H1 (cell line): ENCODE data around the gene RPP25L. TPM values are rescaled to one million over a fixed set of nuclear protein-coding genes. Genes with fewer than 3 reads are reported as not detected.

ENCODE experiments used
- CTCF ChIA-PET: fragments of 300-600 bp; sonication (Branson Sonifier 250); formaldehyde crosslinking; loops from one replicate; lab custom pipeline; 2021; ENCODE audit not compliant: partially characterized antibody; lab: Charles Lee
- POLR2A ChIA-PET: fragments of 300-600 bp; sonication (Branson Sonifier 250); formaldehyde crosslinking; loops from one replicate; lab custom pipeline; 2021; ENCODE audit warnings: inconsistent platforms; ENCODE audit not compliant: partially characterized antibody; lab: Charles Lee
- DNase-seq, 2 experiments: peaks; one replicate each; pipeline versions ENCODE4 v3.0.0 to v3.0.0-alpha.2; 2010 to 2022; ENCODE audit warnings: low spot score in 2 of 2, low read depth in 1 of 2, mixed read lengths in 1 of 2
- FAIRE-seq: peaks from 2 replicates; lab custom pipeline; 2011; peaks lifted over from hg19 to GRCh38; lab: Jason Lieb, UNC
- H2AFZ ChIP-seq: 2 replicates; pipeline ENCODE4 v1.8.1; 2012; ENCODE audit warnings: low read length, inconsistent platforms
- H2AK5ac ChIP-seq: 2 replicates; pipeline ENCODE4 v1.6.1; 2013; ENCODE audit warnings: low read depth, low read length
- H2BK120ac ChIP-seq: replicated peaks from 2 replicates; pipeline ENCODE3; 2013; ENCODE audit warnings: low read depth, low read length, inconsistent platforms
- H2BK12ac ChIP-seq: 2 replicates; pipeline ENCODE4 v1.6.1; 2013; ENCODE audit warnings: low read depth, low read length
- H2BK15ac ChIP-seq: 2 replicates; pipeline ENCODE4 v1.6.1; 2013; ENCODE audit warnings: low read length
- H2BK20ac ChIP-seq: 2 replicates; pipeline ENCODE4 v1.6.1; 2013; ENCODE audit warnings: low read length
- H2BK5ac ChIP-seq: 2 replicates; pipeline ENCODE4 v1.6.1; 2013; ENCODE audit warnings: low read depth, low read length
- H3K14ac ChIP-seq: 2 replicates; pipeline ENCODE4 v1.6.1; 2013; ENCODE audit warnings: inconsistent platforms; ENCODE audit not compliant: insufficient read length
- H3K18ac ChIP-seq: 2 replicates; pipeline ENCODE4 v1.6.1; 2013; ENCODE audit warnings: low read length; ENCODE audit errors: extremely low read depth
- H3K23ac ChIP-seq: 2 replicates; pipeline ENCODE4 v1.6.1; 2013; ENCODE audit warnings: inconsistent platforms; ENCODE audit not compliant: insufficient read length
- H3K23me2 ChIP-seq: 2 replicates; pipeline ENCODE4 v1.6.1; 2013; ENCODE audit warnings: low read depth, low read length
- H3K27ac ChIP-seq: 2 replicates; pipeline ENCODE4 v1.6.1; 2011; ENCODE audit warnings: low read depth, low read length, inconsistent platforms
- H3K27me3 ChIP-seq, 4 experiments: replicated peaks in 1 of 4; 1 replicate in 1 of 4; 2 replicates in 3 of 4; pipeline versions ENCODE4 v1.6.1 to v1.8.1; 2011 to 2013; ENCODE audit warnings: low read length in 3 of 4, mild to moderate bottlenecking in 3 of 4, inconsistent platforms in 2 of 4, mixed read lengths in 2 of 4, moderate library complexity in 1 of 4; ENCODE audit not compliant: control insufficient read depth in 3 of 4, insufficient read depth in 3 of 4; ENCODE audit errors: extremely low read depth in 1 of 4
- H3K36me3 ChIP-seq, 4 experiments: 2 replicates each; pipeline versions ENCODE4 v1.6.1 to v1.8.1; 2011 to 2013; ENCODE audit warnings: mild to moderate bottlenecking in 4 of 4, low read length in 3 of 4, moderate library complexity in 2 of 4, control low read depth in 1 of 4, inconsistent platforms in 1 of 4; ENCODE audit not compliant: insufficient read depth in 4 of 4, control insufficient read depth in 2 of 4
- H3K4ac ChIP-seq: replicated peaks from 2 replicates; pipeline ENCODE3; 2013; ENCODE audit warnings: low read length, low read depth, mixed read lengths, inconsistent platforms; ENCODE audit not compliant: insufficient read length
- H3K4me1 ChIP-seq, 4 experiments: replicated peaks in 1 of 4; 1 replicate in 1 of 4; 2 replicates in 3 of 4; pipeline versions ENCODE4 v1.6.1 to v1.8.1; 2011 to 2013; ENCODE audit warnings: low read length in 3 of 4, inconsistent platforms in 2 of 4, mixed read lengths in 1 of 4; ENCODE audit not compliant: insufficient read depth in 4 of 4, control insufficient read depth in 3 of 4
- H3K4me2 ChIP-seq, 2 experiments: 2 replicates each; pipeline versions ENCODE4 v1.6.1 to v1.8.1; 2011 to 2013; ENCODE audit warnings: low read depth in 2 of 2, low read length in 2 of 2, control low read depth in 1 of 2, inconsistent platforms in 1 of 2, mild to moderate bottlenecking in 1 of 2; ENCODE audit not compliant: insufficient read depth in 1 of 2
- H3K4me3 ChIP-seq, 4 experiments: fragments of 200-600, 300-600 bp in 1 of 4; sonication (generic), shearing (Covaris generic), sonication (Bioruptor Twin) in 1 of 4; 2 replicates each; pipeline versions ENCODE4 v1.5.1 to v1.8.1; 2011 to 2016; ENCODE audit warnings: low read length in 4 of 4, low read depth in 3 of 4, control low read depth in 2 of 4, inconsistent platforms in 2 of 4, mild to moderate bottlenecking in 2 of 4, mixed read lengths in 1 of 4, moderate library complexity in 1 of 4; ENCODE audit not compliant: insufficient read depth in 2 of 4; ENCODE audit errors: extremely low read depth in 1 of 4
- H3K56ac ChIP-seq: replicated peaks from 2 replicates; pipeline ENCODE3; 2013; ENCODE audit warnings: low read depth, mild to moderate bottlenecking, mixed read lengths, low read length, inconsistent platforms; ENCODE audit not compliant: insufficient read length
- H3K79me1 ChIP-seq: 2 replicates; pipeline ENCODE4 v1.6.1; 2013; ENCODE audit warnings: low read depth, low read length, control low read depth
- H3K79me2 ChIP-seq, 2 experiments: 2 replicates each; pipeline versions ENCODE4 v1.6.1 to v1.8.1; 2012 to 2013; ENCODE audit warnings: low read length in 2 of 2, mild to moderate bottlenecking in 2 of 2, inconsistent platforms in 1 of 2; ENCODE audit not compliant: insufficient read depth in 2 of 2, control insufficient read depth in 1 of 2
- H3K9ac ChIP-seq, 4 experiments: replicated peaks in 1 of 4; 1 replicate in 1 of 4; 2 replicates in 3 of 4; pipeline versions ENCODE4 v1.6.1 to v1.8.1; 2011 to 2013; ENCODE audit warnings: low read depth in 3 of 4, low read length in 3 of 4, control low read depth in 2 of 4, mild to moderate bottlenecking in 2 of 4, moderate library complexity in 2 of 4, inconsistent platforms in 1 of 4; ENCODE audit errors: extremely low read depth in 1 of 4
- H3K9me3 ChIP-seq, 2 experiments: 2 replicates each; pipeline versions ENCODE4 v1.6.1 to v1.8.1; 2012 to 2013; ENCODE audit warnings: mild to moderate bottlenecking in 2 of 2, moderate library complexity in 2 of 2, control low read depth in 1 of 2, inconsistent platforms in 1 of 2, low read depth in 1 of 2, low read length in 1 of 2, mixed read lengths in 1 of 2; ENCODE audit not compliant: insufficient read depth in 2 of 2
- H4K20me1 ChIP-seq, 2 experiments: replicated peaks in 1 of 2; 2 replicates each; pipeline versions ENCODE3 to v1.8.1; 2011 to 2013; ENCODE audit warnings: inconsistent platforms in 2 of 2, low read length in 2 of 2, mild to moderate bottlenecking in 1 of 2; ENCODE audit not compliant: insufficient read depth in 2 of 2, control insufficient read depth in 1 of 2
- H4K5ac ChIP-seq: 2 replicates; pipeline ENCODE4 v1.6.1; 2013; ENCODE audit warnings: low read length, low read depth, mixed read lengths, inconsistent platforms; ENCODE audit not compliant: insufficient read length
- H4K8ac ChIP-seq: 2 replicates; pipeline ENCODE4 v1.8.0; 2013; ENCODE audit warnings: mild to moderate bottlenecking, moderate library complexity, low read length, inconsistent platforms; ENCODE audit not compliant: insufficient read depth; ENCODE audit errors: extremely low read depth
- H4K91ac ChIP-seq: replicated peaks from 2 replicates; pipeline ENCODE3; 2013; ENCODE audit warnings: low read length, mixed read lengths, inconsistent platforms; ENCODE audit not compliant: insufficient read length
- RAD21 ChIP-seq, 2 experiments: IDR thresholded peaks in 1 of 2; conservative IDR thresholded peaks in 1 of 2; 2 replicates each; pipeline ENCODE4 v1.6.1; 2011; ENCODE audit warnings: low read depth in 2 of 2, low read length in 2 of 2, improper control_type of control experiment in 1 of 2, inconsistent platforms in 1 of 2, mild to moderate bottlenecking in 1 of 2, moderate library complexity in 1 of 2
- SIN3A ChIP-seq, 2 experiments: IDR thresholded peaks in 1 of 2; conservative IDR thresholded peaks in 1 of 2; 2 replicates each; pipeline ENCODE4 v1.6.1; 2011 to 2012; ENCODE audit warnings: low read length in 2 of 2, improper control_type of control experiment in 1 of 2, low read depth in 1 of 2, mild to moderate bottlenecking in 1 of 2
- WGBS, 2 experiments: shearing (Covaris generic) in 1 of 2; methylation state at CpG; one replicate each; pipeline versions ENCODE4 v1.1.6 to v1.1.7; 2013 to 2015; ENCODE audit warnings: low lambda C conversion rate in 2 of 2, mixed read lengths in 2 of 2, inconsistent platforms in 1 of 2, low coverage in 1 of 2, missing lambda C conversion rate in 1 of 2; ENCODE audit not compliant: insufficient replicate concordance in 2 of 2, insufficient coverage in 1 of 2, insufficient read length in 1 of 2; ENCODE audit errors: extremely low coverage in 1 of 2, missing lambda C conversion rate in 1 of 2; 5-methylcytosine and 5-hydroxymethylcytosine counted together
- polyA plus RNA-seq, 7 experiments: library from polyadenylated mRNA; depleted of rRNA in 3 of 7; stranded (reverse) in 5 of 7; unstranded in 2 of 7; fragments of >200 nt in 5 of 7; fragments of 200-250 nt in 2 of 7; gene quantifications; 1 replicate in 5 of 7; 2 replicates in 1 of 7; 4 replicates in 1 of 7; pipeline versions ENCODE4 v1.2.1 to v1.2.3, GENCODE V29; 2011 to 2013; ENCODE audit warnings: missing spikeins in 2 of 7, mixed read lengths in 2 of 7
- total RNA-seq: library from RNA; stranded (reverse); fragmentation: NEBNext Ultra II Directional; extraction: Animal tissue kit (Norgen Biotek cat#: 25700); gene quantifications from 2 replicates; pipeline ENCODE4 v1.2.1, GENCODE V29; 2021
- TF ChIP-seq, protein P1 (sequence below): IDR thresholded peaks from 2 replicates; pipeline ENCODE4 v1.6.1; 2012; ENCODE audit warnings: inconsistent platforms
- TF ChIP-seq, protein P2 (sequence below), 3 experiments: IDR thresholded peaks; 1 replicate in 2 of 3; 2 replicates in 1 of 3; pipeline versions ENCODE4 v1.5.1 to v1.6.1; 2011; ENCODE audit warnings: low read length in 3 of 3, mild to moderate bottlenecking in 3 of 3, inconsistent platforms in 2 of 3, low read depth in 1 of 3, moderate library complexity in 1 of 3; ENCODE audit not compliant: insufficient read depth in 1 of 3; ENCODE audit errors: control extremely low read depth in 1 of 3

Gene RPP25L
- total and polyA plus RNA-seq, 2 of the 8 experiments (the other 6 are each of a cell fraction or from before 2014, with no cell fraction given), result 21.6 to 75.0 TPM

GRCh38 chr9:34633851-34634550 is 22.1 kb upstream of the RPP25L start:
- peaks cover 6 to 15% (median 10%) of the 10 kb centered on the region in 4 experiments for H3K4me1 ChIP-seq
- H2BK15ac ChIP-seq, result no peak overlapping the region
- peaks cover 0 to 6% (median 2%) of the 10 kb centered on the region in 4 experiments; a peak in 3 of 8 replicates for H3K36me3 ChIP-seq
- no peak overlapping the region for H4K8ac ChIP-seq
- H3K9ac ChIP-seq, result no peak overlapping the region
- H2BK120ac ChIP-seq, result no peak overlapping the region
- WGBS, 2 experiments, result 40% methylated on average over 3 of the region's 3 CpGs; no CpG with 5 or more reads in 1 of the 2 experiments
- no peak overlapping the region for H4K5ac ChIP-seq
- H3K18ac ChIP-seq, result no peak overlapping the region
- H2AK5ac ChIP-seq, result no peak overlapping the region
- no peak overlapping the region for H3K14ac ChIP-seq
- H3K27ac ChIP-seq, result no peak overlapping the region
- DNase-seq, result peak in 1 of 2 experiments; percentile 84
- no peak overlapping the region for H3K56ac ChIP-seq
- H2BK5ac ChIP-seq, result no peak overlapping the region
- H3K23me2 ChIP-seq, result peaks cover 12% of the 10 kb centered on the region
- TF ChIP-seq SIN3A (conservative IDR thresholded peaks at IDR 0.05 in 1 of 2, IDR thresholded peaks at IDR 0.05 in 1 of 2; ENCODE audit: low read depth in 1 of 2, low read length in 2 of 2), result no peak
- TF ChIP-seq, protein P1, sequence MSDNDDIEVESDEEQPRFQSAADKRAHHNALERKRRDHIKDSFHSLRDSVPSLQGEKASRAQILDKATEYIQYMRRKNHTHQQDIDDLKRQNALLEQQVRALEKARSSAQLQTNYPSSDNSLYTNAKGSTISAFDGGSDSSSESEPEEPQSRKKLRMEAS, result no peak
- TF ChIP-seq, protein P2, sequence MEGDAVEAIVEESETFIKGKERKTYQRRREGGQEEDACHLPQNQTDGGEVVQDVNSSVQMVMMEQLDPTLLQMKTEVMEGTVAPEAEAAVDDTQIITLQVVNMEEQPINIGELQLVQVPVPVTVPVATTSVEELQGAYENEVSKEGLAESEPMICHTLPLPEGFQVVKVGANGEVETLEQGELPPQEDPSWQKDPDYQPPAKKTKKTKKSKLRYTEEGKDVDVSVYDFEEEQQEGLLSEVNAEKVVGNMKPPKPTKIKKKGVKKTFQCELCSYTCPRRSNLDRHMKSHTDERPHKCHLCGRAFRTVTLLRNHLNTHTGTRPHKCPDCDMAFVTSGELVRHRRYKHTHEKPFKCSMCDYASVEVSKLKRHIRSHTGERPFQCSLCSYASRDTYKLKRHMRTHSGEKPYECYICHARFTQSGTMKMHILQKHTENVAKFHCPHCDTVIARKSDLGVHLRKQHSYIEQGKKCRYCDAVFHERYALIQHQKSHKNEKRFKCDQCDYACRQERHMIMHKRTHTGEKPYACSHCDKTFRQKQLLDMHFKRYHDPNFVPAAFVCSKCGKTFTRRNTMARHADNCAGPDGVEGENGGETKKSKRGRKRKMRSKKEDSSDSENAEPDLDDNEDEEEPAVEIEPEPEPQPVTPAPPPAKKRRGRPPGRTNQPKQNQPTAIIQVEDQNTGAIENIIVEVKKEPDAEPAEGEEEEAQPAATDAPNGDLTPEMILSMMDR (IDR thresholded peaks at IDR 0.05; ENCODE audit: control extremely low read depth in 1 of 3, insufficient read depth in 1 of 3, low read depth in 1 of 3, low read length in 3 of 3), result peak; percentile 80 to 96 (median 88)
- TF ChIP-seq RAD21 (IDR thresholded peaks at IDR 0.05 in 1 of 2, conservative IDR thresholded peaks at IDR 0.05 in 1 of 2; ENCODE audit: low read depth in 2 of 2, low read length in 2 of 2), result peak; percentile 85 to 90
- peaks cover 10% of the 10 kb centered on the region for H3K79me1 ChIP-seq
- no peak overlapping the region for H3K23ac ChIP-seq
- no peak overlapping the region for H2BK20ac ChIP-seq
- no peak overlapping the region for H4K91ac ChIP-seq
- peak overlapping the region; percentile 61 for H2BK12ac ChIP-seq
- H3K79me2 ChIP-seq, result peaks cover 0 to 11% of the 10 kb centered on the region in 2 experiments; a peak in 2 of 4 replicates
- H3K4me2 ChIP-seq, result 0 out of 4 replicates have a peak overlapping the region, but pooled peaks of 1 of the 2 experiments have one; percentile 11
- H3K4me3 ChIP-seq, result no peak overlapping the region
- H3K4ac ChIP-seq, result no peak overlapping the region
- peaks cover 13 to 30% (median 26%) of the 10 kb centered on the region in 4 experiments for H3K27me3 ChIP-seq
- peak; percentile 90 for FAIRE-seq
- no peaks in the 10 kb centered on the region for H3K9me3 ChIP-seq
- no peak overlapping the region for H2AFZ ChIP-seq
- POLR2A ChIA-PET, result interaction anchor here (0.6 to 11.3 kb wide), 8 partner anchors 9 to 296 kb away, joined by 3 to 127 read pairs (median 4); partner anchors contain the start of genes GALT, IL11RA and RPP25L
- CTCF ChIA-PET, result interaction anchor here (0.6 to 18.5 kb wide), 38 partner anchors 9 to 377 kb away, joined by 3 to 401 read pairs (median 4); partner anchors contain the start of genes CCL27, DCTN3, GALT and IL11RA
- H4K20me1 ChIP-seq, result peaks cover 0 to 14% of the 10 kb centered on the region in 2 experiments
